Measurements from ENCODE around the gene LCE3A.

DNA sequence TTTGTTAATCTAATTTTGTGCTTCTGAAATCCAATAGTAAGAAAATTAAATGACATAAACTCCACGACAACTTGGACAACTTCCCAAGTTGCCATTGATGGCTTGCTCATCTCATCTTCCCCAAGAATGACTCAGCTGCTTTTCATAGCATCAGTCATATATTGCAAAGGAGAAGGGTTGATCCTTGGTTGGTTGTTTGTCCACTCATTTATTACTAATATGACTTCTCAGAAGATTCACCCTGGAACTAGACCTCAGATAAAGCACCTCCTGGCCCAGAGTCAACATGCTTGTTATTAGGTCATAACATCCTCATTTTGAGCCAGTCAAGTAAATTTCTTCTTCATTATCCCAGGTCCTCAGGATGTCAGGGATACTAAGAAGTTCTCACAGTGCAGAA lies 40.3 kb downstream of the LCE3A start:
- TF ChIP-seq, protein P1, sequence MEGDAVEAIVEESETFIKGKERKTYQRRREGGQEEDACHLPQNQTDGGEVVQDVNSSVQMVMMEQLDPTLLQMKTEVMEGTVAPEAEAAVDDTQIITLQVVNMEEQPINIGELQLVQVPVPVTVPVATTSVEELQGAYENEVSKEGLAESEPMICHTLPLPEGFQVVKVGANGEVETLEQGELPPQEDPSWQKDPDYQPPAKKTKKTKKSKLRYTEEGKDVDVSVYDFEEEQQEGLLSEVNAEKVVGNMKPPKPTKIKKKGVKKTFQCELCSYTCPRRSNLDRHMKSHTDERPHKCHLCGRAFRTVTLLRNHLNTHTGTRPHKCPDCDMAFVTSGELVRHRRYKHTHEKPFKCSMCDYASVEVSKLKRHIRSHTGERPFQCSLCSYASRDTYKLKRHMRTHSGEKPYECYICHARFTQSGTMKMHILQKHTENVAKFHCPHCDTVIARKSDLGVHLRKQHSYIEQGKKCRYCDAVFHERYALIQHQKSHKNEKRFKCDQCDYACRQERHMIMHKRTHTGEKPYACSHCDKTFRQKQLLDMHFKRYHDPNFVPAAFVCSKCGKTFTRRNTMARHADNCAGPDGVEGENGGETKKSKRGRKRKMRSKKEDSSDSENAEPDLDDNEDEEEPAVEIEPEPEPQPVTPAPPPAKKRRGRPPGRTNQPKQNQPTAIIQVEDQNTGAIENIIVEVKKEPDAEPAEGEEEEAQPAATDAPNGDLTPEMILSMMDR (conservative IDR thresholded peaks at IDR 0.05; ENCODE audit: low read depth, low read length), result no peak
- no peak for TF ChIP-seq EZH2phosphoT487 (IDR thresholded peaks at IDR 0.05; ENCODE audit: borderline replicate concordance, low read length)
- no peak for TF ChIP-seq EZH2 (IDR thresholded peaks at IDR 0.05; ENCODE audit: low read length, unreplicated experiment)

All from PC-3 (cell line).